Medulla oblongata (tissue), 1 donor: ENCODE measurements around the gene HDDC3.
"Not testable (repeated sequence)": the region's sequence is repeated elsewhere in the genome, so short reads cannot be mapped to it uniquely, and the experiment has no call there.

Experiments used
- DNase-seq: peaks from one replicate; pipeline ENCODE4 v3.0.0-alpha.2; 2015; ENCODE audit errors: extremely low spot score

The HDDC3 gene

GRCh38 chr15:90930861-90931574, 1.3 kb downstream of the HDDC3 start:
- no peak for DNase-seq

- DNase-seq: no peak
Observed at GRCh38 chr15:90929246-90930019, 2.9 kb downstream of the HDDC3 start.

GRCh38 chr15:90928106-90928505, 4.2 kb downstream of the HDDC3 start:
- DNase-seq: not testable (repeated sequence)

- DNase-seq: not testable (repeated sequence)
Observed at GRCh38 chr15:90926766-90927165, 5.6 kb downstream of the HDDC3 start.

- DNase-seq: no peak
Observed at GRCh38 chr15:90924375-90924774, 8.0 kb downstream of the HDDC3 start.

- DNase-seq: not testable (repeated sequence)
Observed at GRCh38 chr15:90922712-90923322, 9.5 kb downstream of the HDDC3 start.

- no peak for DNase-seq
Observed at GRCh38 chr15:90921887-90922286, 10.5 kb downstream of the HDDC3 start.

- no peak for DNase-seq
Observed at GRCh38 chr15:90918835-90919234, 13.5 kb downstream of the HDDC3 start.

- DNase-seq: no peak
Observed at GRCh38 chr15:90918034-90918788, 14.1 kb downstream of the HDDC3 start.

GRCh38 chr15:90917569-90917968, 14.8 kb downstream of the HDDC3 start:
- no peak for DNase-seq

- no peak for DNase-seq
Observed at GRCh38 chr15:90916461-90916860, 15.9 kb downstream of the HDDC3 start.

GRCh38 chr15:90915808-90916440, 16.4 kb downstream of the HDDC3 start:
- DNase-seq: peak; percentile 65

GRCh38 chr15:90915216-90915807, 17.0 kb downstream of the HDDC3 start:
- DNase-seq: no peak

GRCh38 chr15:90914305-90915080, 17.9 kb downstream of the HDDC3 start:
- no peak for DNase-seq

GRCh38 chr15:90913398-90913944, 18.9 kb downstream of the HDDC3 start:
- DNase-seq: no peak

GRCh38 chr15:90912770-90913075, 19.6 kb downstream of the HDDC3 start:
- no peak for DNase-seq

- DNase-seq: no peak
Observed at GRCh38 chr15:90911906-90912769, 20.2 kb downstream of the HDDC3 start.

GRCh38 chr15:90911302-90911623, 21.1 kb downstream of the HDDC3 start:
- no peak for DNase-seq
